Tibial nerve (tissue), 4 donors: ENCODE results near the gene PHF23.

Source experiments
- EP300 ChIP-seq, 2 donors: sonication (generic); formaldehyde crosslinking; IDR thresholded peaks; one replicate each; pipeline ENCODE4 v1.6.1; 2017; ENCODE audit warnings: antibody characterized with exemption in 2 of 2, mild to moderate bottlenecking in 1 of 2
- POLR2A ChIP-seq, 2 donors: fragments of 450-650 bp; IDR thresholded peaks; one replicate each; pipeline ENCODE4 v1.6.1; 2017; ENCODE audit warnings: antibody characterized with exemption in 2 of 2, mild to moderate bottlenecking in 2 of 2, moderate library complexity in 2 of 2
- TF ChIP-seq, protein P1 (sequence below), 5 experiments: fragments of 200-600 bp in 3 of 5; fragments of 450-650 bp in 2 of 5; sonication (generic) in 3 of 5; IDR thresholded peaks; one replicate each; pipeline ENCODE4 v1.5.1; 2016 to 2019; ENCODE audit warnings: antibody characterized with exemption in 5 of 5, mild to moderate bottlenecking in 3 of 5, moderate library complexity in 2 of 5

DNA sequence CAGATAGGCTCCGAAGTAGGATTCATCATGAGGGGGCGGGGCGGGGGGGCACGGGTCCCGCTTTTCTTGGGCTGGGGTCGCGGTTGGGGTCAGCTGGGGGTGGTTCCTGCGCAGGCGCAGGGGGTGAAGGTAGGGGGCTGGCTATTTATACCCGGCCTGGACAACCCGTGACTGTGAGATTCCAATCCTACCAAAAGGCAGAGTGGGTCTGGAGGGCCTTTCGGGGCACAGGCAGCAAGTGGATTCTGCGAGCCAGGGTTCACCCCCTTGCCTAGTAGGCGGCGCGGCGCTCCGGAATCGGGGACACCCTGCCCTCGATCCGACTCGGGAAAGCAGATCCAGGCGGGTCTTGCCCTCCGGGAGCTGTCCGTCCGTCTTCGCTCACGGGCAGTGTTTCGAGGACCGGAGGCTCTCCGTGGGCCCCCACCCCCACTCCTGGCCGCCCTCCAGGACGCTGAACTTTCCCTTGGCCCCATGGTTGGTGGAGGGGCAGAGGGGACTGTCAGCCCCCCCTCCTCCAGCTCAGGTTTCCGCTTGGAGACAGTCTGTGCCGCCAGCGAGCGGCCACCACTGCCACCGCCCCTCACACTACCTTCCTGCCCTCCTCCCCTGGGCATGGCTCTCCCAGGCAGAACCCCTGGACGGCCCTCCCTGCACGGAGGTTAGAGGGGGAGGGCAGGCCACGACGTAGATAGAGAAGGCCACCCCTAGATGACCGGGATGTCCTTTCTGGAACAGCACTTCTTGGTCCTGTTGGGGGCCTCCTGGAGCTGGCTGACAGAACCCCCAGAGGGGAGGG is 42.9 kb upstream of the PHF23 start:
- TF ChIP-seq, protein P1, sequence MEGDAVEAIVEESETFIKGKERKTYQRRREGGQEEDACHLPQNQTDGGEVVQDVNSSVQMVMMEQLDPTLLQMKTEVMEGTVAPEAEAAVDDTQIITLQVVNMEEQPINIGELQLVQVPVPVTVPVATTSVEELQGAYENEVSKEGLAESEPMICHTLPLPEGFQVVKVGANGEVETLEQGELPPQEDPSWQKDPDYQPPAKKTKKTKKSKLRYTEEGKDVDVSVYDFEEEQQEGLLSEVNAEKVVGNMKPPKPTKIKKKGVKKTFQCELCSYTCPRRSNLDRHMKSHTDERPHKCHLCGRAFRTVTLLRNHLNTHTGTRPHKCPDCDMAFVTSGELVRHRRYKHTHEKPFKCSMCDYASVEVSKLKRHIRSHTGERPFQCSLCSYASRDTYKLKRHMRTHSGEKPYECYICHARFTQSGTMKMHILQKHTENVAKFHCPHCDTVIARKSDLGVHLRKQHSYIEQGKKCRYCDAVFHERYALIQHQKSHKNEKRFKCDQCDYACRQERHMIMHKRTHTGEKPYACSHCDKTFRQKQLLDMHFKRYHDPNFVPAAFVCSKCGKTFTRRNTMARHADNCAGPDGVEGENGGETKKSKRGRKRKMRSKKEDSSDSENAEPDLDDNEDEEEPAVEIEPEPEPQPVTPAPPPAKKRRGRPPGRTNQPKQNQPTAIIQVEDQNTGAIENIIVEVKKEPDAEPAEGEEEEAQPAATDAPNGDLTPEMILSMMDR (IDR thresholded peaks at IDR 0.05), result no peak
- TF ChIP-seq EP300 (IDR thresholded peaks at IDR 0.05) (no peak), POLR2A (IDR thresholded peaks at IDR 0.05) (no peak)
